Measurements from ENCODE around the gene LRSAM1. TPM values are rescaled to one million over a fixed set of nuclear protein-coding genes. Genes with fewer than 3 reads are reported as not detected.

Gene LRSAM1
- total RNA-seq, 1 donor from 2014 or later: 35.4 TPM

DNA sequence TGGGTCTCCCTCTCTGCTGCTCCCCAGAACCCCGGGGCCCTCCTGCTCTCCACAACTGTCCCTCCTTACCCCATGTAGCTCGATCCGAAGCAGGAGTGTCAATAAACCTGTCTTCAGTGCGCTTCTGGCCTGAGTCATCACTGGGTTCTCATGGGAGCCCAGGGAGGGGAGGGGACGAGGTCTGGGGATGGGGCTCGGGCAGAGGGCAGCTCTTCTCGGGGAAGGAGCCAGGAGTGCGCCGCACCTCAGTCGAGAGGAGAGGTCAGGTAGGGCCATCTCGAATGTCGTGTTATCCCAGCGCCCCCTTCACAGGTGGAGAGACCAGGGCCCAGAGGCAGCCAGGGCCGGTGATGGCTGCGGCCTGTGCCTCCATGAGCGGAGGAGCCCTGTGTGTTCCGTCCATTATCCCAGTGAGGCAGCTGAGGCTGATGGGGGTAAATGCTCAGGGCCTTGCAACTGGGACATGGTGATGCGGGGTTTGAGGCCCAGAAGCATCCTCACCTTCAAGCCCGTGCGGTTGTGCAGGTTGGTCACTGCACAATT lies 52.1 kb downstream of the LRSAM1 start:
- no peak overlapping the region for H3K27ac ChIP-seq (replicated peaks)
- TF ChIP-seq, protein P1, sequence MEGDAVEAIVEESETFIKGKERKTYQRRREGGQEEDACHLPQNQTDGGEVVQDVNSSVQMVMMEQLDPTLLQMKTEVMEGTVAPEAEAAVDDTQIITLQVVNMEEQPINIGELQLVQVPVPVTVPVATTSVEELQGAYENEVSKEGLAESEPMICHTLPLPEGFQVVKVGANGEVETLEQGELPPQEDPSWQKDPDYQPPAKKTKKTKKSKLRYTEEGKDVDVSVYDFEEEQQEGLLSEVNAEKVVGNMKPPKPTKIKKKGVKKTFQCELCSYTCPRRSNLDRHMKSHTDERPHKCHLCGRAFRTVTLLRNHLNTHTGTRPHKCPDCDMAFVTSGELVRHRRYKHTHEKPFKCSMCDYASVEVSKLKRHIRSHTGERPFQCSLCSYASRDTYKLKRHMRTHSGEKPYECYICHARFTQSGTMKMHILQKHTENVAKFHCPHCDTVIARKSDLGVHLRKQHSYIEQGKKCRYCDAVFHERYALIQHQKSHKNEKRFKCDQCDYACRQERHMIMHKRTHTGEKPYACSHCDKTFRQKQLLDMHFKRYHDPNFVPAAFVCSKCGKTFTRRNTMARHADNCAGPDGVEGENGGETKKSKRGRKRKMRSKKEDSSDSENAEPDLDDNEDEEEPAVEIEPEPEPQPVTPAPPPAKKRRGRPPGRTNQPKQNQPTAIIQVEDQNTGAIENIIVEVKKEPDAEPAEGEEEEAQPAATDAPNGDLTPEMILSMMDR (IDR thresholded peaks at IDR 0.05; ENCODE audit: borderline replicate concordance): no peak
- H3K4me3 ChIP-seq: no peak overlapping the region
- peaks cover 6% of the 10 kb centered on the region for H3K4me1 ChIP-seq
- no peak for DNase-seq
- intact Hi-C loops (cut with micrococcal nuclease): loop anchor here (5.0 to 10.0 kb wide), 2 partner anchors 84 to 421 kb away; no protein-coding TSS in a partner anchor
- H3K27me3 ChIP-seq (ENCODE audit: low read depth): no peaks in the 10 kb centered on the region
- no peaks in the 10 kb centered on the region for H3K9me3 ChIP-seq (replicated peaks)
- peaks cover 67% of the 10 kb centered on the region for H3K36me3 ChIP-seq

DNA sequence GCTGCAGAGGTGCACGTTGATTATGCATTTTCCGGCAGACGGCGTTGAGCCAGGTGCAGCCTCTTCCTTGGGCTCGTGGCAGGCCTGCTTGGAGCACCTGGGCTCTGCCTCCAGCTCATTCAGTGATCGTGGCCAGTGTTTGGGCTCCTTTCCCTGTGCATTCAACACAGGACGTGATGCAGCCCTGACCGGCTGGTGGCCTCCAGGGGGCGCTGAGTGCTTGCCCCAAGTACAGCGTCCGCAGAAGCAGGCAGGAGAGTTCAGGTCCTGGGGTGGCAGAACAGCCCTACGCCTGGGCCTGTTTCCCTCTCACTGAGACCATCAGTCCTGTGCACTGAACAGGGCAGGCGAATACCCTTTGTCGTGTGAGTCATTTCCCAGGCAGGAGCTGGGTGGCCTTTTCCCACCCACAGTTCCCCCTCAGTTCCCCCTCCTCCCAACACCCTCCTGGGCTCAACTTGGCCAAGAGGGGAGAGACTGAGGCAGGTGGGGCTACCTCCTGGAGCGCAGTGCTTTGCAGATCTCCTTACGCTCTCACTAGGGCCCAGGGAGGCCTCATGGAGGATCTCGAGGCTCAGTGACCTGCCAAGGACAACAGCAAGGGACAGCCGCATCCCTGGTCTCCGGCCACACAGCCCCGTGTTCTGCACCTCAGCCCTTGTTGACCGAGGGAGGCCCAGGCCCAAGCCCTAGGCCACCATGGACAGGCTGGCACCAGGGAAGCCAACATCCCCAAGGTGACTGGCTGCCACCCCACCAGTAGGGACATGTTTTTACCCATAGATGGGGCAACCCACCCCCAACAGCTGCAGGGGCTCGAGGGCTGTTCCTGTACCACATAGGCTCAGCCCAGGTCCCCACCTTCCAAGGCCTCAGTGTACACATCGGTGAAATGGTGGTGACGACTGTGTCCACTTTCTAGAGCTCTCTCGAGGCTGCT lies 52.9 kb downstream of the LRSAM1 start:
- H3K27me3 ChIP-seq (ENCODE audit: low read depth): no peaks in the 10 kb centered on the region
- H3K4me1 ChIP-seq: peaks cover 12% of the 10 kb centered on the region
- H3K27ac ChIP-seq (replicated peaks): peak overlapping the region; percentile 20
- H3K9me3 ChIP-seq (replicated peaks): no peaks in the 10 kb centered on the region
- H3K4me3 ChIP-seq: no peak overlapping the region
- peaks cover 69% of the 10 kb centered on the region for H3K36me3 ChIP-seq
- intact Hi-C loops (cut with micrococcal nuclease): loop anchor here (5.0 to 10.0 kb wide), 2 partner anchors 83 to 421 kb away; no protein-coding TSS in a partner anchor
- DNase-seq: peak; percentile 86
- TF ChIP-seq, protein P1 (IDR thresholded peaks at IDR 0.05; ENCODE audit: borderline replicate concordance): peak; percentile 93

DNA sequence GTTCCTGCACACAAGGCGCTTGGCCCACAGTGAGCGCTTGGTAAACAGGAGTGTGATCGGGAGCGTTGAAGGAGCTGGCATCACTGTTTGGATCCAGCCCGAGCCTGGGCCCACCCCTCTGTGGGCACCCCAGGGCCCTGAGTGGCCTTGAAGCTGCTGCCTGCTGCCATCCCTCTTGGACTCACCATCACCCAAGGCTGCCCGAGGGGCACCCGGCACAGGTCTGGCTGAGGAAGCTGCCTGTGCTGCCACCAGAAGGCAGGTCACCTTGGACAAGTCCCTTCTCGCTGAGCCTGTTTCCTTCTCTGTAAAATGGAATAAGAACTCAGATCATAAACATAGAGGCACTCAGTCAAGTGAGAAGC lies 53.6 kb downstream of the LRSAM1 start:
- H3K27ac ChIP-seq (replicated peaks): no peak overlapping the region
- H3K36me3 ChIP-seq: peaks cover 69% of the 10 kb centered on the region
- H3K4me3 ChIP-seq: no peak overlapping the region
- H3K4me1 ChIP-seq: peaks cover 19% of the 10 kb centered on the region
- no peak for DNase-seq
- H3K27me3 ChIP-seq (ENCODE audit: low read depth): no peaks in the 10 kb centered on the region
- TF ChIP-seq, protein P1 (IDR thresholded peaks at IDR 0.05; ENCODE audit: borderline replicate concordance): no peak
- intact Hi-C loops (cut with micrococcal nuclease): loop anchor here (5.0 to 10.0 kb wide), 2 partner anchors 82 to 420 kb away; no protein-coding TSS in a partner anchor
- H3K9me3 ChIP-seq (replicated peaks): no peaks in the 10 kb centered on the region

DNA sequence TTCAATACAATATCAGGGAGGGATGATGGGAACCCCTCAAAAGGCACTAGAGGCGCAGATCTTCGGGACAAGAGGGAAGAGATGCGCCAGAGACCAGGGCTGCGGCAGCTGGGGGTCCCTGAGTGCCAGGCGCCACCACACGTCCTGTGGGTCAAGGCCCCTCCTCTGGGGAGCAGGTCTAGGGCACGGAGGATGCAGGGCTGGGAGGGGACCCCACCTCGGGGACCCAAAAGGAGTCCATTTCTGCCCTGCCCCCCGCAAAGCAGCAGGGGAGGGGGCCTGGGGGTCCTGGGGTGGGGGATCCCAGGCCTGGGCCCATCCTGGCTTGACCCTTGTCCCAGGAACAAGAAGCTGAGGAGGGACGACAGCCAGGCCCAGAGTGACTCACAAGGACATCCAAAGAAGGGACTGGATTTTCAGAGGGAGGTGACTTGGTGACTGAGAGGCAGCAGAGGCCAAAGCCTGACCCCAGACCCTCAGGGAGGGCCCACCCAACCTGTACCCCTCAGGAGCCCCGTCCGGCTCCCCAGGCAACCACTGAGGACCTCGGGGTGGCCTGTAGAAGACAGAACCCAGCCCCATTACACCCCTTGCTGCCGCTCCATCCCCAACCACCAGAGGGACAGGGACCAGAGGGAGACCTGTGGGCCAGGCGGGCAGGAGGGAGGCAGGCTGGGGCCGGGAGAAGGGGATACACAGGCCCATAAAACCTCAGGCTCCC lies 54.2 kb downstream of the LRSAM1 start:
- TF ChIP-seq, protein P1 (IDR thresholded peaks at IDR 0.05; ENCODE audit: borderline replicate concordance): peak; percentile 56
- DNase-seq: no peak
- no peaks in the 10 kb centered on the region for H3K9me3 ChIP-seq (replicated peaks)
- H3K27ac ChIP-seq (replicated peaks): no peak overlapping the region
- H3K36me3 ChIP-seq: peaks cover 67% of the 10 kb centered on the region
- H3K4me1 ChIP-seq: peaks cover 26% of the 10 kb centered on the region
- no peaks in the 10 kb centered on the region for H3K27me3 ChIP-seq (ENCODE audit: low read depth)
- H3K4me3 ChIP-seq: no peak overlapping the region
- intact Hi-C loops (cut with micrococcal nuclease): loop anchor here (10.0 kb wide), 1 partner anchor 419 kb away; no protein-coding TSS in a partner anchor

DNA sequence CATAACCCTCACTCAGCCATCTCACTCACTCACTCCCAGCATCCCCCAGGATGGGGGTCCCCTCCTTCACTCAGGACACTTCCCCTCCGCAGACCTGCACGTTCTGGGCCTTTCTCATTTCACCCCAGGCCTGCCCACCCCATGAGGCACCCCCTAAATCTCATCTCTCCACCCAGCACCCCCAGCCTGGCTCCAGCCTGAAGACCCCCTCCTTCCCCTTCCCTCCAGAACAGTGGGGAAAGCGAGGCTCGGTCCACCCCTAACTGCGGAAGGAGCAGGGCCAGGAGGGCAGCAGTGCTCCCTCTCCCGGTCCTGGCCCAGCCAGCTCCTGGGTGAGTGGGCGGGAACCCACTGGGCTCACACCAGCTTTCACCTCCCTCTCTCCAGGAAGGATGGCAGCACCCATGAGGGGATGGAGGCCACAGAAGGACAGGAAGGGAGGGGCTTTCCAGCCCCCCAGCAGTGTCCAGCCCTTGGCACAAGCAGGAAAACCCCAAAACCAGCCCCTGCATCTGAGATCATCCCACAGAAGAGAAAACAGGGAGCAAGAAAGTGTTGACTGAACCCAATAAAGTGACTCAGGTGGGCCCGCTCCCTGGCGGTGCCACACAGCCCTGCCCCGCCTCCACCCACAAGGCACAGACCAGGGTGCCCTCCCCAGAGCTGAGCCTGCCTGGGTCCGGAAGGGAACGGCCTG lies 55.0 kb downstream of the LRSAM1 start:
- intact Hi-C loops (cut with micrococcal nuclease): loop anchor here (10.0 kb wide), 1 partner anchor 419 kb away; no protein-coding TSS in a partner anchor
- H3K36me3 ChIP-seq: peaks cover 60% of the 10 kb centered on the region
- DNase-seq: no peak

More for the DNA sequence above, 55.0 kb downstream of the LRSAM1 start:
- H3K4me1 ChIP-seq: peaks cover 26% of the 10 kb centered on the region
- H3K9me3 ChIP-seq (replicated peaks): no peaks in the 10 kb centered on the region
- no peaks in the 10 kb centered on the region for H3K27me3 ChIP-seq (ENCODE audit: low read depth)
- TF ChIP-seq, protein P1 (IDR thresholded peaks at IDR 0.05; ENCODE audit: borderline replicate concordance): no peak
- H3K4me3 ChIP-seq: no peak overlapping the region
- H3K27ac ChIP-seq (replicated peaks): no peak overlapping the region

All from left ventricle myocardium inferior (tissue), 1 donor.